DND-41 (cell line): ENCODE measurements around the gene CACNA2D3.

Experiments used
- ATAC-seq: fragments of 200-7000 bp; cut with Tn5 transposase; 3 replicates; pipeline ENCODE4 v1.9.1; 2021; ENCODE audit warnings: low read depth; ENCODE audit not compliant: insufficient read depth
- DNase-seq: peaks from one replicate; pipeline ENCODE4 v3.0.0-alpha.2; 2020
- H2AFZ ChIP-seq: 2 replicates; pipeline ENCODE4 v1.6.0; 2012; ENCODE audit warnings: low read depth, low read length
- H3K27ac ChIP-seq: 2 replicates; pipeline ENCODE4 v1.5.1; 2012; ENCODE audit warnings: low read length, inconsistent platforms
- H3K27me3 ChIP-seq: fragments of 200-600 bp; sonication (generic); 2 replicates; pipeline ENCODE4 v1.6.0; 2012; ENCODE audit warnings: low read length, mild to moderate bottlenecking, inconsistent platforms; ENCODE audit not compliant: insufficient read depth, poor library complexity
- H3K36me3 ChIP-seq: 2 replicates; pipeline ENCODE4 v1.5.1; 2012; ENCODE audit warnings: low read length, inconsistent platforms; ENCODE audit not compliant: insufficient read depth
- H3K4me1 ChIP-seq: 2 replicates; pipeline ENCODE4 v1.5.1; 2012; ENCODE audit warnings: mild to moderate bottlenecking, low read length; ENCODE audit not compliant: insufficient read depth
- H3K4me2 ChIP-seq: 2 replicates; pipeline ENCODE4 v1.6.0; 2012; ENCODE audit warnings: mild to moderate bottlenecking, moderate library complexity, low read length, inconsistent platforms; ENCODE audit not compliant: insufficient read depth
- H3K4me3 ChIP-seq, 2 experiments: fragments of 200-600 bp in 1 of 2; shearing (Covaris generic) in 1 of 2; 2 replicates each; pipeline ENCODE4 v1.5.1; 2012 to 2016; ENCODE audit warnings: inconsistent platforms in 2 of 2, low read length in 2 of 2, mild to moderate bottlenecking in 2 of 2, low read depth in 1 of 2, moderate library complexity in 1 of 2
- H3K79me2 ChIP-seq: 2 replicates; pipeline ENCODE4 v1.6.0; 2012; ENCODE audit warnings: low read length, inconsistent platforms; ENCODE audit not compliant: insufficient read depth
- H3K9ac ChIP-seq: 2 replicates; pipeline ENCODE4 v1.6.0; 2012; ENCODE audit warnings: low read depth, mild to moderate bottlenecking, inconsistent platforms, low read length, moderate library complexity
- H3K9me3 ChIP-seq: 2 replicates; pipeline ENCODE4 v1.5.1; 2012; ENCODE audit warnings: low read length, moderate library complexity, mild to moderate bottlenecking, inconsistent platforms; ENCODE audit not compliant: insufficient read depth, severe bottlenecking
- H4K20me1 ChIP-seq: 2 replicates; pipeline ENCODE4 v1.6.0; 2012; ENCODE audit warnings: low read length; ENCODE audit not compliant: insufficient read depth
- CTCF ChIP-seq: IDR thresholded peaks from 2 replicates; pipeline ENCODE4 v1.5.1; 2012; ENCODE audit warnings: borderline replicate concordance, low read length, moderate library complexity, mild to moderate bottlenecking; ENCODE audit not compliant: poor library complexity, severe bottlenecking; ENCODE audit errors: extremely low read depth
- EZH2 ChIP-seq: IDR thresholded peaks from 3 replicates; pipeline ENCODE4 v1.6.1; 2012; ENCODE audit warnings: borderline replicate concordance, low read depth, mild to moderate bottlenecking, moderate library complexity, low read length, inconsistent platforms; ENCODE audit not compliant: severe bottlenecking

The CACNA2D3 gene

GRCh38 chr3:54484334-54484733, 362.0 kb downstream of the CACNA2D3 start:
- Histone ChIP-seq H3K9me3 (no peaks in the 10 kb centered on the region), H3K79me2 (no peaks in the 10 kb centered on the region), H3K36me3 (no peaks in the 10 kb centered on the region), H3K4me1 (no peaks in the 10 kb centered on the region), H3K27me3 (no peaks in the 10 kb centered on the region), H3K4me2 (no peak overlapping the region), H3K9ac (no peak overlapping the region), H4K20me1 (no peaks in the 10 kb centered on the region), H3K27ac (no peak overlapping the region), H3K4me3 (no peak overlapping the region), H2AFZ (no peak overlapping the region)
- DNase-seq (no peak), ATAC-seq (no peak)
- no peak for TF ChIP-seq EZH2

- Histone ChIP-seq H3K4me1 (no peaks in the 10 kb centered on the region), H3K9ac (no peak overlapping the region), H3K27ac (no peak overlapping the region), H3K79me2 (no peaks in the 10 kb centered on the region), H2AFZ (no peak overlapping the region), H3K36me3 (no peaks in the 10 kb centered on the region), H4K20me1 (no peaks in the 10 kb centered on the region), H3K4me2 (no peak overlapping the region), H3K4me3 (no peak overlapping the region), H3K9me3 (no peaks in the 10 kb centered on the region), H3K27me3 (no peaks in the 10 kb centered on the region)
- TF ChIP-seq CTCF, result no peak
- no peak for TF ChIP-seq EZH2
- no peak for DNase-seq
- ATAC-seq, result no peak
Observed at GRCh38 chr3:54486317-54486716, 364.0 kb downstream of the CACNA2D3 start.

- Histone ChIP-seq H3K4me3 (no peak overlapping the region), H3K9me3 (no peaks in the 10 kb centered on the region), H3K9ac (no peak overlapping the region), H3K79me2 (no peaks in the 10 kb centered on the region), H3K36me3 (no peaks in the 10 kb centered on the region), H3K27ac (no peak overlapping the region), H2AFZ (no peak overlapping the region), H3K4me2 (no peak overlapping the region), H4K20me1 (no peaks in the 10 kb centered on the region), H3K27me3 (no peaks in the 10 kb centered on the region), H3K4me1 (no peaks in the 10 kb centered on the region)
- TF ChIP-seq EZH2 (no peak), CTCF (no peak)
- ATAC-seq, result no peak
- no peak for DNase-seq
Observed at GRCh38 chr3:54488297-54488696, 365.9 kb downstream of the CACNA2D3 start.

GRCh38 chr3:54494209-54494608, 371.9 kb downstream of the CACNA2D3 start:
- ATAC-seq, result no peak
- H3K79me2 ChIP-seq, result no peaks in the 10 kb centered on the region
- no peaks in the 10 kb centered on the region for H4K20me1 ChIP-seq
- H3K27ac ChIP-seq, result no peak overlapping the region
- no peak for TF ChIP-seq CTCF
- no peak for TF ChIP-seq EZH2
- H3K4me1 ChIP-seq, result no peaks in the 10 kb centered on the region
- H3K9ac ChIP-seq, result no peak overlapping the region
- H3K36me3 ChIP-seq, result no peaks in the 10 kb centered on the region
- H2AFZ ChIP-seq, result no peak overlapping the region
- H3K27me3 ChIP-seq, result no peaks in the 10 kb centered on the region
- no peak for DNase-seq
- H3K4me2 ChIP-seq, result no peak overlapping the region
- no peaks in the 10 kb centered on the region for H3K9me3 ChIP-seq
- no peak overlapping the region for H3K4me3 ChIP-seq
